CD14-positive monocyte (primary cell): Measurements from ENCODE around the gene TMEM79. TPM values are rescaled to one million over a fixed set of nuclear protein-coding genes. Genes with fewer than 3 reads are reported as not detected.

Experiments used
- DNase-seq, 3 donors: peaks; one replicate each; pipeline ENCODE4 v3.0.0-alpha.2; 2011 to 2022
- H2AFZ ChIP-seq: 2 replicates; pipeline ENCODE4 v1.6.0; 2012; ENCODE audit warnings: mild to moderate bottlenecking, low read depth, low read length, inconsistent platforms; ENCODE audit not compliant: insufficient read depth, poor library complexity, severe bottlenecking
- H3K27ac ChIP-seq, 2 donors: 1 replicate in 1 of 2; 2 replicates in 1 of 2; pipeline ENCODE4 v1.5.1; 2012 to 2013; ENCODE audit warnings: low read length in 2 of 2, control low read depth in 1 of 2, inconsistent platforms in 1 of 2, low read depth in 1 of 2, mild to moderate bottlenecking in 1 of 2
- H3K27me3 ChIP-seq, 2 donors: one replicate each; pipeline versions ENCODE4 v1.6.0 to v1.6.1; 2011 to 2013; ENCODE audit warnings: low read length in 2 of 2; ENCODE audit not compliant: control insufficient read depth in 2 of 2, insufficient read depth in 2 of 2
- H3K36me3 ChIP-seq, 2 donors: replicated peaks in 1 of 2; 1 replicate in 1 of 2; 2 replicates in 1 of 2; pipeline versions ENCODE4 v1.5.1 to v1.6.1; 2012 to 2013; ENCODE audit warnings: low read length in 2 of 2, control low read depth in 1 of 2, inconsistent platforms in 1 of 2, mild to moderate bottlenecking in 1 of 2; ENCODE audit not compliant: insufficient read depth in 2 of 2, control insufficient read depth in 1 of 2
- H3K4me1 ChIP-seq, 2 donors: 1 replicate in 1 of 2; 2 replicates in 1 of 2; pipeline versions ENCODE4 v1.5.1 to v1.6.1; 2012 to 2013; ENCODE audit warnings: low read length in 2 of 2, control low read depth in 1 of 2, inconsistent platforms in 1 of 2, mild to moderate bottlenecking in 1 of 2, moderate library complexity in 1 of 2; ENCODE audit not compliant: insufficient read depth in 2 of 2, control insufficient read depth in 1 of 2
- H3K4me2 ChIP-seq: replicated peaks from 2 replicates; pipeline ENCODE3; 2012; ENCODE audit warnings: low read length, moderate library complexity, mild to moderate bottlenecking; ENCODE audit not compliant: poor library complexity, severe bottlenecking; ENCODE audit errors: extremely low read depth
- H3K4me3 ChIP-seq, 3 experiments: fragments of 200-600 bp in 1 of 3; sonication (generic) in 1 of 3; replicated peaks in 1 of 3; 1 replicate in 2 of 3; 2 replicates in 1 of 3; pipeline ENCODE4 v1.5.1; 2011 to 2013; ENCODE audit warnings: low read length in 3 of 3, mild to moderate bottlenecking in 3 of 3, control low read depth in 2 of 3, low read depth in 2 of 3, inconsistent platforms in 1 of 3, moderate library complexity in 1 of 3
- H3K79me2 ChIP-seq: 2 replicates; pipeline ENCODE4 v1.6.0; 2012; ENCODE audit warnings: mild to moderate bottlenecking, control low read depth, inconsistent platforms, low read length, moderate library complexity; ENCODE audit not compliant: insufficient read depth
- H3K9ac ChIP-seq: 2 replicates; pipeline ENCODE4 v1.6.0; 2017; ENCODE audit warnings: low read length, mild to moderate bottlenecking; ENCODE audit not compliant: insufficient read depth, poor library complexity, severe bottlenecking
- H3K9me3 ChIP-seq, 2 donors: replicated peaks in 1 of 2; 1 replicate in 1 of 2; 2 replicates in 1 of 2; pipeline versions ENCODE4 v1.5.1 to v1.6.1; 2012 to 2013; ENCODE audit warnings: low read length in 2 of 2, control low read depth in 1 of 2; ENCODE audit not compliant: control insufficient read depth in 1 of 2, insufficient read depth in 1 of 2
- H4K20me1 ChIP-seq: 2 replicates; pipeline ENCODE4 v1.6.0; 2012; ENCODE audit warnings: mild to moderate bottlenecking, low read length, control low read depth, moderate library complexity; ENCODE audit not compliant: insufficient read depth
- H3K27ac Mint-ChIP-seq, 7 donors: one replicate each; pipeline ENCODE4 v1.8.0; 2020; ENCODE audit warnings: mild to moderate bottlenecking in 7 of 7, mixed read lengths in 7 of 7, moderate library complexity in 6 of 7, inconsistent platforms in 2 of 7
- H3K27me3 Mint-ChIP-seq, 3 donors: one replicate each; pipeline ENCODE4 v1.8.0; 2021 to 2022; ENCODE audit warnings: low read depth in 3 of 3, mild to moderate bottlenecking in 3 of 3, mixed read lengths in 3 of 3, moderate library complexity in 3 of 3, inconsistent platforms in 1 of 3
- H3K36me3 Mint-ChIP-seq, 2 donors: one replicate each; pipeline ENCODE4 v1.8.0; 2020; ENCODE audit warnings: mixed read lengths in 2 of 2, inconsistent platforms in 1 of 2, mild to moderate bottlenecking in 1 of 2
- H3K4me1 Mint-ChIP-seq: one replicate; pipeline ENCODE4 v1.8.0; 2020; ENCODE audit warnings: mild to moderate bottlenecking, mixed read lengths
- H3K4me3 Mint-ChIP-seq, 2 donors: one replicate each; pipeline ENCODE4 v1.8.0; 2020; ENCODE audit warnings: mild to moderate bottlenecking in 2 of 2, mixed read lengths in 2 of 2, moderate library complexity in 1 of 2
- H3K9me3 Mint-ChIP-seq, 7 donors: one replicate each; pipeline ENCODE4 v1.8.0; 2020 to 2022; ENCODE audit warnings: mixed read lengths in 7 of 7, mild to moderate bottlenecking in 6 of 7, moderate library complexity in 6 of 7, inconsistent platforms in 2 of 7
- WGBS: methylation state at CpG from one replicate; pipeline ENCODE4 v1.1.5; 2013; ENCODE audit warnings: missing lambda C conversion rate; ENCODE audit not compliant: insufficient coverage; 5-methylcytosine and 5-hydroxymethylcytosine counted together
- intact Hi-C, 2 donors: fragments of 100-400 bp; cut with micrococcal nuclease; formaldehyde crosslinking; loops; one replicate each; pipeline versions ENCODE4 v1.15.0 to v1.15.1; 2023
- polyA plus RNA-seq, 3 donors: library from polyadenylated mRNA; depleted of rRNA in 1 of 3; unstranded in 2 of 3; stranded (reverse) in 1 of 3; fragments of 300-500 nt in 2 of 3; fragments of >200 nt in 1 of 3; fragmentation: Illumina TruSeq in 2 of 3; gene quantifications; 1 replicate in 2 of 3; 2 replicates in 1 of 3; pipeline ENCODE4 v1.2.3, GENCODE V29; 2012 to 2021
- TF ChIP-seq, protein P1 (sequence below): fragments of 200-600 bp; IDR thresholded peaks from one replicate; pipeline ENCODE4 v1.8.0; 2022; ENCODE audit warnings: antibody characterized with exemption, mild to moderate bottlenecking

TMEM79 gene
- polyA plus RNA-seq, 3 donors: 1.2 to 12.0 (median 1.4) TPM

DNA sequence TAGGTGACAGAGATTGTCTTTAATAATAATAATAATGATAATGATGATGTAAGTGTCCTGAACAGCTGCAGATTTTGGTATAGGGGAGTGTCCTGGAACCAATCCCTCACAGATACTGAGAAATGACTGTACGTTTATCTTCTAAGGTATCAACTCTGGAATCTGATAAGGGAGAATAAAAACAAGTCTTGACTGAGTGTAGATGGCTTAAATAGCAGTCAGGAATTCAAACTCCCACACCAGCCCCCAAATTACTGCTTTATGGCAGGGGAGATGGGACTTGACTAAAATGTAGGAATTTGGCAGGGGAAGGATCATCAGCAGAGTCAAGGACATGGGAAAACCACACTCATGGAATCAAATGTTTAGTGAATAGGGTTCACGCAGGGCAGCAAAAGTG, 21.1 kb downstream of the TMEM79 start:
- intact Hi-C loops: loop anchor here in 1 of 2 donors (5.0 kb wide), 1 partner anchor 43 kb away; no protein-coding TSS in a partner anchor

DNA sequence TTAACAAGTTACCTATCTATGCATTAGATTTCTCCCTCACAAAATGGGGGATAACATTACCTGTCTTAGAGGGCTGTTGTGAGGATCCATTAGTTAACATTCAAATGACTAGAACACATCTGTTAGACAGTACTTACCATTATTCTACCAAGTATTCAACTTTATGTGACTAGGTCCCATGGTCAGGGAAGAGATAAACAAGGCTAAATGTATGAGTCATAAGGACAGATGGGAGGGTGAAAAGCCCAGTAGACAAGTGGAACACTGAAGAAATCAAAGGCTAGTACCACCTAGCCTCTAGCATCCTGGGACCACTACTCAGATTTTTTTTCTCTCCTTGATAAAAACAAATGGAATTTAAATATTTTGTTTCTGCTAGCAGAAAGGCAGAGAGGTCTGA, 24.0 kb downstream of the TMEM79 start:
- no peaks in the 10 kb centered on the region for H4K20me1 ChIP-seq
- Mint-ChIP-seq H3K27me3 (peaks cover 0 to 1% (median 0%) of the 10 kb centered on the region in 3 donors), H3K4me1 (peaks cover 16% of the 10 kb centered on the region), H3K4me3 (no peak overlapping the region), H3K36me3 (peaks cover 61 to 93% of the 10 kb centered on the region in 2 donors), H3K27ac (no peak overlapping the region), H3K9me3 (peaks cover 0 to 2% (median 0%) of the 10 kb centered on the region in 7 donors)
- intact Hi-C loops: loop anchor here in 1 of 2 donors (5.0 kb wide), 1 partner anchor 46 kb away; no protein-coding TSS in a partner anchor
- no peaks in the 10 kb centered on the region for H3K27me3 ChIP-seq
- no peak overlapping the region for H3K9ac ChIP-seq
- H3K79me2 ChIP-seq: no peaks in the 10 kb centered on the region
- H3K27ac ChIP-seq: no peak overlapping the region
- H3K4me3 ChIP-seq: no peak overlapping the region
- TF ChIP-seq, protein P1, sequence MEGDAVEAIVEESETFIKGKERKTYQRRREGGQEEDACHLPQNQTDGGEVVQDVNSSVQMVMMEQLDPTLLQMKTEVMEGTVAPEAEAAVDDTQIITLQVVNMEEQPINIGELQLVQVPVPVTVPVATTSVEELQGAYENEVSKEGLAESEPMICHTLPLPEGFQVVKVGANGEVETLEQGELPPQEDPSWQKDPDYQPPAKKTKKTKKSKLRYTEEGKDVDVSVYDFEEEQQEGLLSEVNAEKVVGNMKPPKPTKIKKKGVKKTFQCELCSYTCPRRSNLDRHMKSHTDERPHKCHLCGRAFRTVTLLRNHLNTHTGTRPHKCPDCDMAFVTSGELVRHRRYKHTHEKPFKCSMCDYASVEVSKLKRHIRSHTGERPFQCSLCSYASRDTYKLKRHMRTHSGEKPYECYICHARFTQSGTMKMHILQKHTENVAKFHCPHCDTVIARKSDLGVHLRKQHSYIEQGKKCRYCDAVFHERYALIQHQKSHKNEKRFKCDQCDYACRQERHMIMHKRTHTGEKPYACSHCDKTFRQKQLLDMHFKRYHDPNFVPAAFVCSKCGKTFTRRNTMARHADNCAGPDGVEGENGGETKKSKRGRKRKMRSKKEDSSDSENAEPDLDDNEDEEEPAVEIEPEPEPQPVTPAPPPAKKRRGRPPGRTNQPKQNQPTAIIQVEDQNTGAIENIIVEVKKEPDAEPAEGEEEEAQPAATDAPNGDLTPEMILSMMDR: no peak
- peaks cover 51 to 70% of the 10 kb centered on the region in 2 donors for H3K36me3 ChIP-seq
- no peaks in the 10 kb centered on the region for H3K9me3 ChIP-seq
- peaks cover 10% of the 10 kb centered on the region in 2 donors for H3K4me1 ChIP-seq
- no peak overlapping the region for H3K4me2 ChIP-seq
- H2AFZ ChIP-seq: no peak overlapping the region
- DNase-seq: no peak

More for the DNA sequence above, 21.1 kb downstream of the TMEM79 start:
- Mint-ChIP-seq H3K4me3 (no peak overlapping the region), H3K36me3 (peaks cover 40 to 65% of the 10 kb centered on the region in 2 donors), H3K4me1 (peaks cover 3% of the 10 kb centered on the region), H3K9me3 (no peaks in the 10 kb centered on the region), H3K27me3 (peaks cover 0 to 3% (median 0%) of the 10 kb centered on the region in 3 donors), H3K27ac (peak overlapping the region in 3 of 7 donors; percentile 6 to 54 (median 42))
- H3K9me3 ChIP-seq: no peaks in the 10 kb centered on the region
- H3K79me2 ChIP-seq: no peaks in the 10 kb centered on the region
- H3K9ac ChIP-seq: no peak overlapping the region
- no peaks in the 10 kb centered on the region for H4K20me1 ChIP-seq
- no peak overlapping the region for H3K27ac ChIP-seq
- H3K4me1 ChIP-seq: no peaks in the 10 kb centered on the region
- no peak overlapping the region for H3K4me2 ChIP-seq
- peaks cover 31 to 42% of the 10 kb centered on the region in 2 donors for H3K36me3 ChIP-seq
- 85% methylated on average over 1 of the region's 2 CpGs for WGBS
- TF ChIP-seq, protein P1: no peak
- no peak overlapping the region for H2AFZ ChIP-seq
- H3K27me3 ChIP-seq: no peaks in the 10 kb centered on the region
- no peak overlapping the region for H3K4me3 ChIP-seq
- DNase-seq: no peak
